Activated CD4-positive, alpha-beta memory T cell treated with anti-CD3 and anti-CD28 coated beads for 36 hours (primary cell): ENCODE data around the gene SOX10. TPM values are rescaled to one million over a fixed set of nuclear protein-coding genes. Genes with fewer than 3 reads are reported as not detected.

Experiments used
- CTCF ChIA-PET: fragments of 350-600 bp; sonication (Branson Sonifier 250); formaldehyde crosslinking; loops from one replicate; lab custom pipeline; 2021; ENCODE audit warnings: antibody characterized with exemption, inconsistent platforms; lab: Charles Lee
- POLR2A ChIA-PET: fragments of 350-600 bp; sonication (Branson Sonifier 250); formaldehyde crosslinking; loops from one replicate; lab custom pipeline; 2021; ENCODE audit warnings: antibody characterized with exemption; lab: Charles Lee
- DNase-seq: peaks from one replicate; pipeline ENCODE4 v3.0.0-alpha.2; 2020
- H3K27ac Mint-ChIP-seq: one replicate; pipeline ENCODE4 v1.8.0; 2021; ENCODE audit warnings: mixed read lengths
- H3K27me3 Mint-ChIP-seq: one replicate; pipeline ENCODE4 v1.8.0; 2021; ENCODE audit warnings: mixed read lengths
- H3K36me3 Mint-ChIP-seq: one replicate; pipeline ENCODE4 v1.8.0; 2021; ENCODE audit warnings: mixed read lengths
- H3K4me1 Mint-ChIP-seq: one replicate; pipeline ENCODE4 v1.8.0; 2021; ENCODE audit warnings: low read depth, mixed read lengths
- H3K4me3 Mint-ChIP-seq: one replicate; pipeline ENCODE4 v1.8.0; 2021; ENCODE audit warnings: mild to moderate bottlenecking, mixed read lengths
- H3K9me3 Mint-ChIP-seq: one replicate; pipeline ENCODE4 v1.8.0; 2021; ENCODE audit warnings: mixed read lengths
- intact Hi-C: fragments of 100-400 bp; cut with micrococcal nuclease; formaldehyde crosslinking; loops from one replicate; pipeline ENCODE4 v1.15.1; 2023
- total RNA-seq, 2 experiments: library from RNA; stranded (reverse); gene quantifications; one replicate each; pipeline ENCODE4 v1.2.3, GENCODE V29; 2021

The SOX10 gene
- total RNA-seq, 2 experiments from 2014 or later: not detected

DNA sequence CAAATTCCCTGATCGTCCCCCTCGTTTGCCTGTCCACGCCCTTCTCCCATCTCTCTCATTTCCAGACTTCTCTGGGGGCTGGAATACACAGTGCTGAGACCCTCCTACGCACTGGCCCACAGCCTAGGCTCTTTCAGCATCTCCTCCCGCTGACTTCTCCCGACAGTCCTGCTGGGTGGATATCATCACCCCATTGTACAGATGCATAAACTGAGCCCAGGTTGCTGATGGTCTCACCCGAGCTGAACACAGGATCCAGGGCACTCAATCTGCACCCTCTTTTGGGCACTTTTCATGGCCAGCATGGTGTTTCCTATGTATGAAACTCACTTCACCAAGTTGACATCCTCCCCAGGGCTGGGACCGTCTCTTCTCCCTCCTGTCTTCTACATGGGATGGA is 41.2 kb upstream of the SOX10 start:
- Mint-ChIP-seq H3K4me3 (no peak overlapping the region), H3K4me1 (no peaks in the 10 kb centered on the region), H3K27me3 (no peaks in the 10 kb centered on the region), H3K27ac (no peak overlapping the region), H3K9me3 (no peaks in the 10 kb centered on the region), H3K36me3 (no peaks in the 10 kb centered on the region)
- DNase-seq: no peak
- intact Hi-C loops: no loop called here
- POLR2A ChIA-PET: no interaction called here
- CTCF ChIA-PET: no interaction called here

DNA sequence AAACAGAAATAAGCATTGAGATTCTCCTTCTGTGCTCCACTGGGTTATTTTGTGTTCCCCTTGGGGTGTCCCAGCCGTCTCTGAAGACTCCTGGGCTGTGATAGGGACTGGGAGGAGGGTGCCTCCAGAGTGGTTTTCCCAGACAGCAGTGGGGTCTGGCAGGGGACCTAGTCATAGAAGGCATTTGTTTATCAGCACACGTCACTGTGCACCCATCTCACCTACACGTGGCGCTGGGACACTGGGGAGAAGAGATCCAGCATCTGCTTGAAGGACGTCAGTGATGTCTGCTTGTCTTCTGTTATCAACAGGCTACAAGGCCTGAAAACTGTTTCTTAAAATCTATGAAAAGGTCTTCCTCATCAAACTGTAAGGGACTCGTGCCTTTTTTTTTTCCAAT is 38.7 kb upstream of the SOX10 start:
- H3K36me3 Mint-ChIP-seq: no peaks in the 10 kb centered on the region
- no peaks in the 10 kb centered on the region for H3K27me3 Mint-ChIP-seq
- no peak overlapping the region for H3K4me3 Mint-ChIP-seq
- H3K27ac Mint-ChIP-seq: no peak overlapping the region
- intact Hi-C loops: no loop called here
- H3K4me1 Mint-ChIP-seq: no peaks in the 10 kb centered on the region
- DNase-seq: no peak
- ChIA-PET POLR2A (no interaction called here), CTCF (no interaction called here)
- H3K9me3 Mint-ChIP-seq: no peaks in the 10 kb centered on the region

DNA sequence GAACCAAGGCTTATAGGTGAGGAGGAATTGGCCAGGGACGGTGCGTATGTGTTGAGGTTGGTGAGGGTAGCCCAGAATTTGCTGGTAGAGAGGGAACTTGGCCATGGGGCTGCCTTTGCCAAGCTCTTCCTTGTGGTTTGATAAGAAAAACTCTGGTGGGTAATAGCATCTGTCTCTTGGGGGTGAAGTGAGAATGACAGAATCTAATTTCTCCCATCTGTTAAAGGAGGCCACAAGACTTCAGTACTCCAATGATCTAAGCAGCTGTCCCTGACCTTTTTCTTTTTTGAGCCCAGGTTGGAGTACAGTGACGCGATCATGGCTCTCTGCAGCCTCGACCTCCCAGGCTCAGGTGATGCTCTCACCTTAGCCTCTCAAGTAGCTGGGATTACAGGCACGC is 36.9 kb upstream of the SOX10 start:
- Mint-ChIP-seq H3K4me3 (no peak overlapping the region), H3K9me3 (no peaks in the 10 kb centered on the region), H3K4me1 (no peaks in the 10 kb centered on the region), H3K27ac (no peak overlapping the region), H3K27me3 (no peaks in the 10 kb centered on the region), H3K36me3 (no peaks in the 10 kb centered on the region)
- POLR2A ChIA-PET: no interaction called here
- intact Hi-C loops: no loop called here
- DNase-seq: no peak
- CTCF ChIA-PET: no interaction called here

DNA sequence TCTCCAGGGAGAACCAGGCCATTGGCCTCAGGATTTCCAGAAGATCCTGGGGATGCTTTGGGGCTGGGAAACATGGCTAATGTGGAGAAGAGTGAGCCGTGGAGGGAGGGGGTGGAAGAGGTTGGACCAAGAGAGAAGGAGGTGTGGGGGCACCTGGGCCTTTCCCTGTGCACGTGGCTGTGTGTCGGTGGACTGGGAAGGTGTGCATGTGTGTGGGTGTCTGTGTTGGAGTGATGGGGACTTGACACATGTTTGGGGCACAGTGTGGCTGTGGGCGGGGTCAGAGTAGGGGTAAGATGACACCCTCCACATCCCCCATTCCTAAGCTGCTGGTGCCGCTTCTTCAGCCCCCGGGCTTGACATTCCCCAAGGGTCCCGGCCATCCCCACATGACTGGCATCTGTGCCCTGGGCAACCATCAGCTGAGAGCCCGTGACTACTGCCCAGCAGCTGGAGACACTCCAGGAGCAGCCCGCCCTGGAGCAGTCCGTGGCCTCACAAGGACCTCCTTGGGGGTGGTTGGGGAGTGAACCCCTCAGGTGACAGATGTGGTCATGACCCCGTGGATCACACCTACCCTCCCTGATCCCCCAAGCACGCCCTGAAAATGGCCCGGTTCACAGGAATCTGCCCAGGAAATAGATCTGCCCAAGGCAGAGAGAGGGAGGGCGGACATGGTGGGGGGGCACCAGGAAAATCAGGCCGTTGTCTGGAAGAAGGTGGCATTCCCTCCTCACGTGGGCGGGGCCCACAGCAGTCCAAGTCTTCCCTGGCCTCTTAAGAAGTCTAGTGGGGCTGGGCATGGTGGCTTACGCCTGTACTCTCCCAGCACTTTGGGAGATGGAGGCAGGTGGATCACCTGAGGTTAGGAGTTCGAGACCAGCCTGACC is 34.8 kb upstream of the SOX10 start:
- intact Hi-C loops: no loop called here
- Mint-ChIP-seq H3K9me3 (no peaks in the 10 kb centered on the region), H3K27me3 (no peaks in the 10 kb centered on the region), H3K4me1 (no peaks in the 10 kb centered on the region), H3K27ac (no peak overlapping the region), H3K36me3 (no peaks in the 10 kb centered on the region), H3K4me3 (no peak overlapping the region)
- ChIA-PET POLR2A (no interaction called here), CTCF (no interaction called here)
- no peak for DNase-seq

DNA sequence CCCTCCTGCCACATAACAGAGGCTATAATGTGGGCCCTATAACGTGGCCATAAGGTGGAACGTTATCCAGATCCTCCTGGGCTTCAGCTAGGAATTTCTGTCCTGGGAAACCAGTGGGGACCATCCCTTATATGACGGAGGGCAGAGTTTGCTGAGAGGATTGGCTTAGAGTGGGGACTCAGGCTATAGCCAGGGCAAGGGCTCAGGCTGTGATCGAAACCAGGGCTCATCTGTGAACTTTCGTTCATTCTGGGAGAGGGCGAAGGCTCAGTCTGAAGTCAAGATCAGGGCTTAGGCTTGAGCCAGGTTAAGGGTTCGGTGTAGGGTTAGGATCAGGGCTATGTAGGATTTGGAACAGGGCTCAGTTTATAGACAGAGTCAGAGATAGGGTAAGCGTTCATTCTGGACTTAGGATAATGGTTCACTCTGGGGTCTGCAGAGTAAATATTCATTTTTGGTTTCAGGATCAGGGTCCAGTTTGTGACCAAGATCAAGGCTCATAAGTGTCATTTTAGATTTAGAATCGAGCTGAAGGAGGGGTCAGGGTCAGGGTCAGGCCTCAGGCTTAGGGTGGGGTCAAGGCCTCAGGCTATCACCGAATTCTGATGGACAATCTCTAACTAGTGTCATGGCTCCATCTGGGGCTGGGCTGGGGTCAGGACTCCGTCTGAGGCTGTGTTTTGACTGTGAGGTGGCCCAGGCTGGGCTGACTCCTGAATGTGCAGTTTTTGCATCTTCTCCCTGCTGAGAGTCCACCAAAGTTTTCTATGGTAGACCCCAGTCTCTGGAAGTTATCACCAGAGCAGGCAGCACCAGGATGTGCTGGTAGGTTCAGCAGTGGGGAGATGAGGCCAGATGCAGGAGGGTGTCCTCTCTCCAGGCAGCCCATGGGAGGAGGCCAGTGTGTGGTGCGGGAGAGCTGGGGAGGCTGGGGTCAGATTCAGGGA is 33.9 kb upstream of the SOX10 start:
- DNase-seq: no peak
- ChIA-PET CTCF (no interaction called here), POLR2A (no interaction called here)
- intact Hi-C loops: no loop called here
- Mint-ChIP-seq H3K27ac (no peak overlapping the region), H3K36me3 (no peaks in the 10 kb centered on the region), H3K4me3 (no peak overlapping the region), H3K4me1 (no peaks in the 10 kb centered on the region), H3K9me3 (no peaks in the 10 kb centered on the region), H3K27me3 (no peaks in the 10 kb centered on the region)

DNA sequence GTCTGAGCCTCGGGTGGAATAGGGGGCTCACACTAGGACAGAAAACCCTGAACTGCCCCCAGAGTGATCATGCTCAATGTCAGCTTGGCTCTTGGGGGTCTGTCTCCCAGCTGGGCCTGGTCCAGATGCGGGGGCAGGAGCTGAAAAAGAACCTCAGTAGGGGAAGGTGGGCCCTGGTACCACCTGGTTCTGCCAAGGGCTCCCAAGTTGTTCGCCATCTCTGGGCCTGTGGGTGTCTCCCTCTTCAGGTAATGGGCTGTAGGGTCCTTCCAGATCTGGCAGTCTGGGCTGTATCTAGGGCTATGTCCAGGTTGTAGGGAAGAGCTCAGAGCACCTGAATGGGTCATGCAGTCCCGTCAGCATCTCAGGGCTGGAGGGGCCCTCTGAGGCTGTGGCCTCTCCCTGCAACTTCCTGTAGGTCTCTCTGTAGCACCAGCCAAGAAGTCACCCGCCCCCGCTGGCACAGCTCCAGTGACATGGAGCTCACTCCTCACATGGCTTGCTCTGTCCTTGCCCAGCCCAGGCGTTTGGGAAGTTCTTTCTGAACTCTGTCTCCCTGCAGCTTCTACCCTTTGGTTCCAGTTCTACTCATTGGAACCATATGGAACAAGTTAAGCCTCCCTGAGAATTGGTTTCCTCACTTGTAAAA is 33.0 kb upstream of the SOX10 start:
- no peaks in the 10 kb centered on the region for H3K36me3 Mint-ChIP-seq
- H3K27ac Mint-ChIP-seq: no peak overlapping the region
- DNase-seq: no peak
- POLR2A ChIA-PET: no interaction called here
- no peaks in the 10 kb centered on the region for H3K27me3 Mint-ChIP-seq
- CTCF ChIA-PET: no interaction called here
- H3K4me1 Mint-ChIP-seq: no peaks in the 10 kb centered on the region
- intact Hi-C loops: no loop called here
- no peak overlapping the region for H3K4me3 Mint-ChIP-seq
- H3K9me3 Mint-ChIP-seq: no peaks in the 10 kb centered on the region

DNA sequence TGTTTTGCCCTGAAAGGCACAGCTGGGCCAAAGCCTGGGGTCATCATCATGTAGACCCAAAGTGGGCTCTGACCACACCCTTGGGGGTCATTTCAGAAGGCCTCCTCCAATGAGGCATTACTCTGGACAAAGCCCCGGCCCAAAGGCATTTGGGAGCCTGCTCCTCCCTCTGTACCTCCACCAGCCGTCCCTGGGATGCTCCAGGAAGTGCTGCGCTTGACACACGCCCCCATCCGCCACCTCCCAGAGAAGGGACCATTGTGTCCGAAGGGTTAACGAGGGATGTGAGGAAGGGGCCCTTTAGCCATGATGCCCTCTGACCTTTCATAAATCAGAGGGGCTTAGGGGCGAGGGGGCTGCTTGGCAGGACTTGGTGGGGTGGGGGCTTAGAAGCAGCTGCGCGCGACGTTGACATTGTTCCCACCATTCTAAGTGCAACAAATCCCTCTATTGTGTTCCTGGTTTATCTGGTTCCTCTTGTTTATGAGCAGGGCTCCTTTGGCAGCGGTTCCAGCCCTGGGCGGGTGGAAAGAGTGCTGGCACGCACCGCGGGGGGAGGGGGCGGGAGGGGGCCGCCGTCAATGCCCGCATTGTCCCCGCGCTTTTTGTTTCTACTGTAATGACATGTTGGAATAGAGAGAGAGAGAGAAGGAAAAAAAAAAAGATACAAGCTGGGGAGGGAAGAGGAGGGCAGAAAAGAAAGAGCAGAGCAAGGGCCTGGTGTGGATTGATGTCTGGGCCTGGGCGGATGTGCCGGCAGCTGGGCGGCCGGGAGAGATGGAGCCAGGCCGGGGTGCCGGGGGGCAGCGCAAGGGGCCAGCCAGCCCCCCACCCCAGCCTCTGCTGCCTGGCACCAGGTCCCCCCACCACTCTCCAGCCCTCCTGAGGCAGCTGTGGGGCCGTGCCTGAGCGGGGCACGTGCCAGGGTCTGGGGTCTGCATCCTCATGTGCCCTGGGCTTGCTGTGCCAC is 32.1 kb upstream of the SOX10 start:
- intact Hi-C loops: no loop called here
- ChIA-PET POLR2A (no interaction called here), CTCF (no interaction called here)
- no peaks in the 10 kb centered on the region for H3K9me3 Mint-ChIP-seq
- H3K27ac Mint-ChIP-seq: no peak overlapping the region
- no peak for DNase-seq
- H3K27me3 Mint-ChIP-seq: no peaks in the 10 kb centered on the region
- H3K36me3 Mint-ChIP-seq: no peaks in the 10 kb centered on the region
- H3K4me3 Mint-ChIP-seq: no peak overlapping the region
- H3K4me1 Mint-ChIP-seq: no peaks in the 10 kb centered on the region

DNA sequence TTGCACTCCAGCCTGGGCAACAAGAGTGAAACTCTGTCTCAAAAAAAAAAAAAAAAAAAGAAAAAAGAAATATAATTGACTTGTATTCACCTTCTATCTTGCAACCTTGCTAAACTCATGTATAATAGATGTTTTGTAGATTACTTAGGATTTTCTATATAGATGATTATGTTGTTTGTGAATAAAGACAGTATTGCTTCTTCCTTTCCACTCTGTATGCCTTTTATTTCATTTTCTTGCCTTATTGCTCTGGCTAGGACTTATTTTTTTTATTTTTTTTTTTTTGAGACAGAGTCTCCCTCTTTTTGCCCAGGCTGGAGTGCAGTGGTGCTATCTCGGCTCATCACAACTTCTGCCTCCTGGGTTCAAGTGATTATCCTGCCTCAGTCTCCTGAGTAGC is 29.7 kb upstream of the SOX10 start:
- peaks cover 1% of the 10 kb centered on the region for H3K4me1 Mint-ChIP-seq
- H3K27ac Mint-ChIP-seq: no peak overlapping the region
- H3K9me3 Mint-ChIP-seq: no peaks in the 10 kb centered on the region
- intact Hi-C loops: no loop called here
- H3K36me3 Mint-ChIP-seq: no peaks in the 10 kb centered on the region
- ChIA-PET CTCF (interaction anchor here (0.9 kb wide), 1 partner anchor 38 kb away, joined by 3 read pairs; no protein-coding TSS in a partner anchor), POLR2A (no interaction called here)
- H3K4me3 Mint-ChIP-seq: no peak overlapping the region
- no peaks in the 10 kb centered on the region for H3K27me3 Mint-ChIP-seq
- no peak for DNase-seq

DNA sequence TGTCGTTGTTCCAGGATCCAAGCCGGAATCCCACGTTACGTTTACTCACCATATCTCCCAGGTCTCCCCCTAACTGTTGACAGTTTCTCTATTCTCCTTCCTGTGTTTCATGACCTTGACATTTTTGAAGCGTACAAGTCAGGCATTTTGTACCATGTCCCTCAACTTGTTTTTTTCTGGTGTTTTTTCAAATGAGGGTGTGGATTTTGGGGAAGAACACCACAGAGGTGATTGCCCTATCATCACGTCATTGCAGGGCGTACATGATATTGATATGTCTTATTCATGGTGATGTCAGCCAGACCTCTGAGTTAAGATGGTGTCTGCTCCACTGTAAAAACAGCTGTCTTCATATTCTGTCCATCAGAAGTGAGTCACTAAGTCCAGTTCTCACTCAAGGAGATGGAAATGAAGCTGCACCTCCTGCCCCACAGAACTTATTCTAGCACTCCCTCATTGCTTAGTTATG is 28.3 kb upstream of the SOX10 start:
- POLR2A ChIA-PET: no interaction called here
- H3K4me1 Mint-ChIP-seq: peaks cover 4% of the 10 kb centered on the region
- no peaks in the 10 kb centered on the region for H3K9me3 Mint-ChIP-seq
- no peak overlapping the region for H3K4me3 Mint-ChIP-seq
- DNase-seq: no peak
- H3K36me3 Mint-ChIP-seq: no peaks in the 10 kb centered on the region
- no peaks in the 10 kb centered on the region for H3K27me3 Mint-ChIP-seq
- CTCF ChIA-PET: no interaction called here
- intact Hi-C loops: no loop called here
- H3K27ac Mint-ChIP-seq: no peak overlapping the region

DNA sequence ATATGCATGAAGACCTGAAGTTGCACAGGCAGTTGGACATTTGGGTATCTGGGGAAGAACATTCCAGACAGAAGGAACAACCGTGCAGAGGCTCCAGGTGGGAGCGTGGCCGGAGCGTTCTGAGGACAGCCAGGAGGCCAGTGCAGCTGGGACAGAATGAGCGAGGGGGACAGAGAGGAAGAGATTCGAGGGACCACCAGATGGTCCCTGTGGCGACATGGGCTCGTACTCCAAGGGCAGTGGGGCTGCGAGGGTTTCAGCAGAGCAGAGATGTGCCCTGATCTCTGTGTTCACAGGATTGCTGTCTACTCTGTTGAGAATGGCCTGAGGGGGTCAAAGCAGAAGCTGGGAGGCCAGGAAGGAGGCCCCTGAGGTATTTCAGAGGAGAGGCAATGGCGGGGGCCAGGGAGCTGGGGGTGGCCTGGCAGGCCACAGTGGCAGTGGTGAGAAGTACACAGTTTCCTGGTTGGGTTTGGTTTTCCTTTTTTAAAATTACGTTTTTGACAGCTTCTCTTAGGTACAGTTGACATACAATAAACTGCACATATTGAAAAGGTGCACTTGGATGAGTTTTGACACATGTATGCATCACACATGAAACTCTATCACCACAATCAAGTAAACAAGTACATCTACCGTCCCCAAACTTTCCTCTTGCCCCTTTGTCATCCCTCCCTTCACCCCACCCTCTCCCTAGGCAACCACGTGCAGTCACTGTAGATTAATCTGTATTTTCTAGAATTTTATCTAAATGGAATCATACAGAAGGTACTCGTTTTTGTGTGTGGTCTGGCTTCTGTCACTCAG is 24.8 kb upstream of the SOX10 start:
- no peak overlapping the region for H3K4me3 Mint-ChIP-seq
- no peaks in the 10 kb centered on the region for H3K9me3 Mint-ChIP-seq
- DNase-seq: no peak
- H3K27ac Mint-ChIP-seq: no peak overlapping the region
- no peaks in the 10 kb centered on the region for H3K36me3 Mint-ChIP-seq
- peaks cover 4% of the 10 kb centered on the region for H3K4me1 Mint-ChIP-seq
- intact Hi-C loops: no loop called here
- ChIA-PET CTCF (no interaction called here), POLR2A (no interaction called here)
- no peaks in the 10 kb centered on the region for H3K27me3 Mint-ChIP-seq
